Hematopoietic multipotent progenitor cell treated with erythropoietin and hydrocortisone succinate and interleukin-3 and kit ligand, for 4 days (in vitro differentiated cells): ENCODE measurements around the gene THSD4.
A peak's percentile ranks its signal among the peaks of the same experiment; 100 is the strongest.

Source experiments
- DNase-seq: peaks from one replicate; pipeline ENCODE4 v3.0.0-alpha.2; 2015

The THSD4 gene

GRCh38 chr15:71440489-71441110, 325.3 kb downstream of the THSD4 start:
- DNase-seq = peak; percentile 71

- DNase-seq = peak; percentile 63
These were observed 328.3 kb downstream of the THSD4 start for GRCh38 chr15:71443538-71443937.

GRCh38 chr15:71444032-71444810, 328.9 kb downstream of the THSD4 start:
- DNase-seq = no peak

GRCh38 chr15:71444866-71445590, 329.8 kb downstream of the THSD4 start:
- no peak for DNase-seq

GRCh38 chr15:71447328-71448250, 332.3 kb downstream of the THSD4 start:
- no peak for DNase-seq

GRCh38 chr15:71448688-71449114, 333.4 kb downstream of the THSD4 start:
- DNase-seq = peak; percentile 67

GRCh38 chr15:71449363-71449762, 334.1 kb downstream of the THSD4 start:
- DNase-seq = no peak

- no peak for DNase-seq
These were observed 334.7 kb downstream of the THSD4 start for GRCh38 chr15:71449956-71450355.

GRCh38 chr15:71451130-71451529, 335.9 kb downstream of the THSD4 start:
- no peak for DNase-seq

- no peak for DNase-seq
These were observed 337.6 kb downstream of the THSD4 start for GRCh38 chr15:71452893-71453292.

- no peak for DNase-seq
These were observed 339.3 kb downstream of the THSD4 start for GRCh38 chr15:71454462-71454996.

GRCh38 chr15:71455107-71455506, 339.8 kb downstream of the THSD4 start:
- DNase-seq = no peak

- no peak for DNase-seq
These were observed 340.6 kb downstream of the THSD4 start for GRCh38 chr15:71455878-71456277.

- DNase-seq = no peak
These were observed 341.1 kb downstream of the THSD4 start for GRCh38 chr15:71456362-71456761.

GRCh38 chr15:71456811-71457210, 341.5 kb downstream of the THSD4 start:
- DNase-seq = no peak

GRCh38 chr15:71458089-71458660, 342.9 kb downstream of the THSD4 start:
- no peak for DNase-seq

- no peak for DNase-seq
These were observed 346.5 kb downstream of the THSD4 start for GRCh38 chr15:71461748-71462147.

- DNase-seq = no peak
These were observed 347.4 kb downstream of the THSD4 start for GRCh38 chr15:71462638-71463037.

- no peak for DNase-seq
These were observed 347.9 kb downstream of the THSD4 start for GRCh38 chr15:71463156-71463665.

- no peak for DNase-seq
These were observed 350.1 kb downstream of the THSD4 start for GRCh38 chr15:71465131-71465955.

GRCh38 chr15:71468715-71469114, 353.4 kb downstream of the THSD4 start:
- DNase-seq = no peak
